Karpas-422 (cell line): Measurements from ENCODE around the gene ACAD9. TPM values are rescaled to one million over a fixed set of nuclear protein-coding genes. Genes with fewer than 3 reads are reported as not detected.

ENCODE experiments used
- DNase-seq: peaks from one replicate; pipeline ENCODE4 v3.0.0-alpha.2; 2015
- H2AFZ ChIP-seq: fragments of 200-600 bp; sonication (generic); 2 replicates; pipeline ENCODE4 v1.6.1; 2014; ENCODE audit warnings: antibody characterized with exemption, low read length, mixed read lengths
- H3K27ac ChIP-seq: fragments of 200-600 bp; sonication (generic); 2 replicates; pipeline ENCODE4 v1.5.1; 2014; ENCODE audit warnings: mild to moderate bottlenecking, low read length, moderate library complexity
- H3K27me3 ChIP-seq: fragments of 200-600 bp; sonication (generic); 2 replicates; pipeline ENCODE4 v1.6.1; 2014; ENCODE audit warnings: low read length, mixed read lengths
- H3K36me3 ChIP-seq: fragments of 200-600 bp; sonication (generic); 2 replicates; pipeline ENCODE4 v1.6.1; 2014; ENCODE audit warnings: low read length, mixed read lengths; ENCODE audit not compliant: insufficient read depth
- H3K4me1 ChIP-seq: fragments of 200-600 bp; sonication (generic); 2 replicates; pipeline ENCODE4 v1.6.1; 2014; ENCODE audit warnings: mild to moderate bottlenecking, low read length, mixed read lengths
- H3K4me2 ChIP-seq: fragments of 200-600 bp; sonication (generic); 2 replicates; pipeline ENCODE4 v1.6.1; 2014; ENCODE audit warnings: low read length, low read depth, mild to moderate bottlenecking; ENCODE audit not compliant: poor library complexity, severe bottlenecking
- H3K4me3 ChIP-seq: fragments of 200-600 bp; sonication (generic); 2 replicates; pipeline ENCODE4 v1.5.1; 2014; ENCODE audit warnings: mild to moderate bottlenecking, antibody characterized with exemption, low read length, mixed read lengths
- H3K79me2 ChIP-seq: fragments of 200-600 bp; sonication (generic); 2 replicates; pipeline ENCODE4 v1.6.1; 2014; ENCODE audit warnings: mild to moderate bottlenecking, low read length, mixed read lengths
- H3K9ac ChIP-seq: fragments of 200-600 bp; sonication (generic); 2 replicates; pipeline ENCODE4 v1.6.0; 2014; ENCODE audit warnings: low read length
- H3K9me2 ChIP-seq: fragments of 200-600 bp; sonication (generic), shearing (Covaris generic); replicated peaks from 2 replicates; pipeline ENCODE4 v1.6.0; 2014; ENCODE audit warnings: mild to moderate bottlenecking, low read length, moderate library complexity; ENCODE audit not compliant: insufficient read depth
- H3K9me3 ChIP-seq: fragments of 300-700, 200-600 bp; sonication (generic); 2 replicates; pipeline ENCODE4 v1.6.1; 2014; ENCODE audit warnings: low read length, mixed read lengths
- H4K20me1 ChIP-seq: fragments of 200-600 bp; sonication (generic); 2 replicates; pipeline ENCODE4 v1.6.1; 2014; ENCODE audit warnings: mild to moderate bottlenecking, antibody characterized with exemption, low read length, low read depth; ENCODE audit not compliant: insufficient read depth
- total RNA-seq: library from RNA; depleted of rRNA; stranded (reverse); fragments of >200 nt; shearing (Covaris generic); gene quantifications from 2 replicates; pipeline ENCODE4 v1.2.3, GENCODE V29; 2014; ENCODE audit warnings: low replicate concordance

ACAD9 gene
- total RNA-seq, 1 experiment from 2014 or later: 27.5 TPM

DNA sequence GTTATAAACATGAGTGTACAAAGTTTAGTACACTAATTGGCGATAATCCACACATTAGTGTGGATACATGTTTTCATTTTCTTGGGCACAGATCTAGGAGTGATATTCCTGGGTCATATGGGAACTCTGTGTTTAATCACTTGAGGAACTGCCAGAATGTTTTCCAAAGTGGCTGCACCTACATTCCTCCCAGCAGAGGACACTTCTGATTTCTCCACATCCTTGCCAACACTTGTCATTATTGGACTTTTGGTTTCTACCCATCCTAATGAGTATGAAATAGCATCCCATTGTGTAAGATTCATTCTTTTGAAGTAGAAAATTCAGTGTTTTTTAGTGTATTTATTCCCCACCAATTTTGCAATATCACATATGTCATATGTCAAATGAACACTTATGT is 60.8 kb downstream of the ACAD9 start:
- no peaks in the 10 kb centered on the region for H3K4me1 ChIP-seq
- H3K36me3 ChIP-seq: no peaks in the 10 kb centered on the region
- no peak overlapping the region for H3K9ac ChIP-seq
- H3K79me2 ChIP-seq: no peaks in the 10 kb centered on the region
- H2AFZ ChIP-seq: no peak overlapping the region
- H3K27me3 ChIP-seq: no peaks in the 10 kb centered on the region
- H3K4me3 ChIP-seq: no peak overlapping the region
- H3K9me2 ChIP-seq: no peaks in the 10 kb centered on the region
- H3K4me2 ChIP-seq: no peak overlapping the region
- H4K20me1 ChIP-seq: no peaks in the 10 kb centered on the region
- no peak overlapping the region for H3K27ac ChIP-seq
- no peak for DNase-seq
- H3K9me3 ChIP-seq: no peaks in the 10 kb centered on the region

GRCh38 chr3:128942161-128942952 is 62.9 kb downstream of the ACAD9 start:
- H3K4me3 ChIP-seq: no peak overlapping the region
- no peak overlapping the region for H3K4me2 ChIP-seq
- H3K9ac ChIP-seq: no peak overlapping the region
- no peaks in the 10 kb centered on the region for H3K9me3 ChIP-seq
- no peaks in the 10 kb centered on the region for H3K36me3 ChIP-seq
- no peak overlapping the region for H3K27ac ChIP-seq
- no peaks in the 10 kb centered on the region for H3K9me2 ChIP-seq
- no peaks in the 10 kb centered on the region for H3K79me2 ChIP-seq
- H3K27me3 ChIP-seq: no peaks in the 10 kb centered on the region
- H2AFZ ChIP-seq: no peak overlapping the region
- H3K4me1 ChIP-seq: no peaks in the 10 kb centered on the region
- no peaks in the 10 kb centered on the region for H4K20me1 ChIP-seq
- no peak for DNase-seq

- H4K20me1 ChIP-seq: no peaks in the 10 kb centered on the region
- no peaks in the 10 kb centered on the region for H3K27me3 ChIP-seq
- H2AFZ ChIP-seq: no peak overlapping the region
- H3K9ac ChIP-seq: no peak overlapping the region
- no peaks in the 10 kb centered on the region for H3K79me2 ChIP-seq
- no peak overlapping the region for H3K4me3 ChIP-seq
- H3K4me2 ChIP-seq: no peak overlapping the region
- no peaks in the 10 kb centered on the region for H3K36me3 ChIP-seq
- no peak overlapping the region for H3K27ac ChIP-seq
- H3K9me3 ChIP-seq: no peaks in the 10 kb centered on the region
- no peak for DNase-seq
- H3K9me2 ChIP-seq: no peaks in the 10 kb centered on the region
- no peaks in the 10 kb centered on the region for H3K4me1 ChIP-seq
These were observed 65.8 kb downstream of the ACAD9 start for GRCh38 chr3:128945041-128945877.

DNA sequence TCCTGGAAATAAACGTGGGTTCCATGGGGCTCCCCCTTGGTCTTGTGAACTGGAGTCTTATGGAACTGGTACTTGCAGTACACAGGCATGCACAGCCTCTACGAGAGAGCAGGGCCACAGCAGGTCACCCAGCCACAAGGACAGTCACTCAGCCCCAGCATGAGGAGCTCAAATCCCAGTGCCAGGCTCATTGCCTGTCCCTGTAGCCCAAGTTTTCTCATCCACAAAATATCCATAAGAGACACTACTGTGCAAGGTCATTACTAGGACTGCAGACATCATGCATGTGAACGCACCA is 66.4 kb downstream of the ACAD9 start:
- no peak for DNase-seq

GRCh38 chr3:128946411-128946810 is 67.0 kb downstream of the ACAD9 start:
- Histone ChIP-seq H3K27me3 (no peaks in the 10 kb centered on the region), H3K9me2 (no peaks in the 10 kb centered on the region), H3K36me3 (no peaks in the 10 kb centered on the region), H3K4me2 (no peak overlapping the region), H3K9me3 (no peaks in the 10 kb centered on the region), H3K79me2 (no peaks in the 10 kb centered on the region), H3K4me1 (no peaks in the 10 kb centered on the region), H2AFZ (no peak overlapping the region), H3K4me3 (no peak overlapping the region), H3K9ac (no peak overlapping the region), H3K27ac (no peak overlapping the region), H4K20me1 (no peaks in the 10 kb centered on the region)
- DNase-seq: no peak

More for the DNA sequence above, 66.4 kb downstream of the ACAD9 start:
- Histone ChIP-seq H3K9me2 (no peaks in the 10 kb centered on the region), H3K27ac (no peak overlapping the region), H3K4me3 (no peak overlapping the region), H4K20me1 (no peaks in the 10 kb centered on the region), H3K4me2 (no peak overlapping the region), H3K4me1 (no peaks in the 10 kb centered on the region), H3K79me2 (no peaks in the 10 kb centered on the region), H2AFZ (no peak overlapping the region), H3K27me3 (no peaks in the 10 kb centered on the region), H3K9me3 (no peaks in the 10 kb centered on the region), H3K9ac (no peak overlapping the region), H3K36me3 (no peaks in the 10 kb centered on the region)

GRCh38 chr3:128949158-128949557 is 69.7 kb downstream of the ACAD9 start:
- H4K20me1 ChIP-seq: no peaks in the 10 kb centered on the region
- H3K4me1 ChIP-seq: no peaks in the 10 kb centered on the region
- no peak overlapping the region for H3K4me3 ChIP-seq
- H3K27me3 ChIP-seq: no peaks in the 10 kb centered on the region
- H3K9me3 ChIP-seq: no peaks in the 10 kb centered on the region
- H3K36me3 ChIP-seq: no peaks in the 10 kb centered on the region
- H3K79me2 ChIP-seq: no peaks in the 10 kb centered on the region
- no peak overlapping the region for H3K4me2 ChIP-seq
- no peak overlapping the region for H3K9ac ChIP-seq
- H2AFZ ChIP-seq: no peak overlapping the region
- H3K27ac ChIP-seq: no peak overlapping the region
- no peak for DNase-seq
- H3K9me2 ChIP-seq: no peaks in the 10 kb centered on the region

DNA sequence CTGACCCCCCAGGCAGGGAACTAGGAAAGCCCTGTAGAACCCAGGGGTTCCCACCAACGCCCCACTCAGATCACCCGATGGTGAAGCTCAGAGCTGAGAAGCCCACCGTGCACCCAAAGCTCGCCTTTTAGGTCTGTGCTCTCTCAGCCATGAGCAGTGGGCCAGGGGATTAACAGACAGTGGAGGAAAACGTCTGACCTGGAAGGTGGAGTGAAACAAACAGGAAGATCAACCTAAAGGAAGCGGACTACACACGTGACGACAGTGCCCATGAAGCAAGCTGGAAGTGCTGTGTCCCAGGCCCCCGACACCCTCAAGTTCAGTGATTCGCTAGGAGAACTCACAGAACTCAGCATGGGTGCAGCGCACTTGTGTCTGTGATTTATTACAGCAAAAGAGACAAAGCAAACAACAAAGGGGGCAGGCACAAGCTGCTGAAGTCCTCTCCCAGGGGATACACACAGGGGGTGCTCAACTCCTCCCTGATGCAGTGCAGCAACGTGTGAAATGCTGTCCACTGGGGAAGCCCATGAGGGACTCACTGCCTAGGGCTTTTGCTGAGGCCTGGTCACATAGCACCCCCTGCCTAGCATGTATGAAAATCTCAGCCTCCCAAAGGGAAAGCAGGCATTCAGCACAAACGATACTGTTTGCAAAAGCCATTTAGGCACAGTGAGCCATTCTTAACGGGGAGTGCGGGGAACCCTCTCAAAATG is 71.0 kb downstream of the ACAD9 start:
- Histone ChIP-seq H3K36me3 (no peaks in the 10 kb centered on the region), H3K4me2 (no peak overlapping the region), H3K9ac (no peak overlapping the region), H3K9me2 (no peaks in the 10 kb centered on the region), H3K9me3 (no peaks in the 10 kb centered on the region), H3K4me1 (no peaks in the 10 kb centered on the region), H3K27me3 (no peaks in the 10 kb centered on the region), H4K20me1 (no peaks in the 10 kb centered on the region), H3K79me2 (no peaks in the 10 kb centered on the region), H2AFZ (no peak overlapping the region), H3K4me3 (no peak overlapping the region), H3K27ac (no peak overlapping the region)
- DNase-seq: peak; percentile 57

DNA sequence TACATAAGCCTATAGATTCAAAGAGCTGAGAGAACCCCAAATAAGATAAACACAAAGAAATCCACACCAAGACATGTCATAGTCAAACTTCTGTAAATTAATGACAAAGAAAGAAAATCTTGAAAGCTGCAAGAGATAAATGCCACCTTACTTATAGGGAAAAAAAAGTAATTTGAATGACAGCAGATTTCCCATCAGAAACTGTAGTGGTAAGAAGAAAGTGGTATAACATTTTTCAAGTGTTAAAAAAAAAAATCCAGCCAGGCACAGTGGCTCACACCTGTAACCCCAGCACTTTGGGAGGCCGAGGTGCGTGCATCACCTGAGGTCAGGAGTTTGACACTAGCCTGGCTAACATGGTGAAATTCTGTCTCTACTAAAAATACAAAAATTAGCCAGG is 77.0 kb downstream of the ACAD9 start:
- DNase-seq: no peak
- Histone ChIP-seq H3K36me3 (no peaks in the 10 kb centered on the region), H4K20me1 (no peaks in the 10 kb centered on the region), H3K4me1 (no peaks in the 10 kb centered on the region), H3K9ac (no peak overlapping the region), H3K27ac (no peak overlapping the region), H3K9me3 (no peaks in the 10 kb centered on the region), H3K4me2 (no peak overlapping the region), H3K79me2 (no peaks in the 10 kb centered on the region), H3K4me3 (no peak overlapping the region), H3K27me3 (no peaks in the 10 kb centered on the region), H2AFZ (no peak overlapping the region), H3K9me2 (no peaks in the 10 kb centered on the region)
